Measurements from ENCODE around the gene SGCA. TPM values are rescaled to one million over a fixed set of nuclear protein-coding genes. Genes with fewer than 3 reads are reported as not detected.

Gene SGCA
- total and polyA plus RNA-seq, 9 of the 15 experiments (the other 6 are each of a cell fraction or from before 2014, with no cell fraction given) = not detected

DNA sequence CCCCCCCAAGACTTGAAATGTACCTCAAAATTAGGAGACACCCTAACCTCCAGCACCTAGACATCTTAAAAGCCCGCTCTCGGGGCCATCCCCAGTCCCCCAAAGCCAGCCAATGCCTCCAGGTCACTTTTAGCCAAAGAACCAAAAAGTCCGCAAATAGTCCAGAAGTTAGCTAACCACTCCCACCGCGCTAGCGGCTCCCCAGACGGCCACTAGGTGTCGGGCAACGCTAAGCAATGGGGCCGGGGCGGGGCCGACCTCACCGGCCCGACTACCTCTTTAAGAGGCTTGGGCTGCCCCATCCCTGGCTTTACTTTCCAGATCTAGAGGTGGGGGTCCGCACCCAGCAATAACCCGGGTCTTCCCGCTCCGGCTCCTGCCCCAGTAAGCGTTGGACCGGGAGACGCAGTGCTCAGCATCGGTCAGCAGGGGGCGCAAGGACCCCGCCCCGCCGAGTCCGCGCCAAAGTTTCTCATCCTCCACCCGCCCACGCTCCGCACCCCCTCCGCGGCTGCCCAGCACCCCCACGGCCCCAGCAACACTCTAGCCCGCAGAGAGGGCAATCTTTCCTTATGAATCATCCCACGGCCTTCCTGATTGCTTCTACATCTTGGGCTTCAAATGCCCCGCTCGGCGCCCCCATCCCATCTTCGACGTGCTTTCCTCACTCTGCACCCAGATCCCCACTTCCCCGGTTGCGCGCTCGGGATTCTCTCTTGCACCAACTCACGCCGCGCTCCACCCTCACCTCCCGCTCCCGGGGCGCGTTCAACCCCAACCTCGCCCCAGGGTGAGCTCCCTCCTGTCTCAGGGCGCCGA is 34.9 kb downstream of the SGCA start (continued):
- TF ChIP-seq, protein P1, sequence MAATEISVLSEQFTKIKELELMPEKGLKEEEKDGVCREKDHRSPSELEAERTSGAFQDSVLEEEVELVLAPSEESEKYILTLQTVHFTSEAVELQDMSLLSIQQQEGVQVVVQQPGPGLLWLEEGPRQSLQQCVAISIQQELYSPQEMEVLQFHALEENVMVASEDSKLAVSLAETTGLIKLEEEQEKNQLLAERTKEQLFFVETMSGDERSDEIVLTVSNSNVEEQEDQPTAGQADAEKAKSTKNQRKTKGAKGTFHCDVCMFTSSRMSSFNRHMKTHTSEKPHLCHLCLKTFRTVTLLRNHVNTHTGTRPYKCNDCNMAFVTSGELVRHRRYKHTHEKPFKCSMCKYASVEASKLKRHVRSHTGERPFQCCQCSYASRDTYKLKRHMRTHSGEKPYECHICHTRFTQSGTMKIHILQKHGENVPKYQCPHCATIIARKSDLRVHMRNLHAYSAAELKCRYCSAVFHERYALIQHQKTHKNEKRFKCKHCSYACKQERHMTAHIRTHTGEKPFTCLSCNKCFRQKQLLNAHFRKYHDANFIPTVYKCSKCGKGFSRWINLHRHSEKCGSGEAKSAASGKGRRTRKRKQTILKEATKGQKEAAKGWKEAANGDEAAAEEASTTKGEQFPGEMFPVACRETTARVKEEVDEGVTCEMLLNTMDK (IDR thresholded peaks at IDR 0.05; ENCODE audit: borderline replicate concordance, insufficient read depth, low read depth, low read length, poor library complexity, severe bottlenecking) = peak; percentile 57
- TF ChIP-seq STAG1 (CRISPR knock-in tag; IDR thresholded peaks at IDR 0.05; ENCODE audit: borderline replicate concordance) (peak; percentile 89), DEAF1 (CRISPR knock-in tag; IDR thresholded peaks at IDR 0.05) (peak; percentile 100), ARID4B (CRISPR knock-in tag; IDR thresholded peaks at IDR 0.05) (0 out of 2 replicates have a peak, but pooled peaks have one; percentile 28), ZKSCAN3 (CRISPR knock-in tag; IDR thresholded peaks at IDR 0.05) (no peak), TEAD1 (CRISPR knock-in tag; IDR thresholded peaks at IDR 0.05) (0 out of 4 replicates have a peak, but pooled peaks of 1 of the 2 experiments have one; percentile 47), SIN3B (IDR thresholded peaks at IDR 0.05; ENCODE audit: low read depth) (peak; percentile 14; the same call in 1 of the 2 replicates), ZSCAN29 (IDR thresholded peaks at IDR 0.05) (no peak), ZNF592 (IDR thresholded peaks at IDR 0.05) (no peak)
- TF ChIP-seq, protein P2, sequence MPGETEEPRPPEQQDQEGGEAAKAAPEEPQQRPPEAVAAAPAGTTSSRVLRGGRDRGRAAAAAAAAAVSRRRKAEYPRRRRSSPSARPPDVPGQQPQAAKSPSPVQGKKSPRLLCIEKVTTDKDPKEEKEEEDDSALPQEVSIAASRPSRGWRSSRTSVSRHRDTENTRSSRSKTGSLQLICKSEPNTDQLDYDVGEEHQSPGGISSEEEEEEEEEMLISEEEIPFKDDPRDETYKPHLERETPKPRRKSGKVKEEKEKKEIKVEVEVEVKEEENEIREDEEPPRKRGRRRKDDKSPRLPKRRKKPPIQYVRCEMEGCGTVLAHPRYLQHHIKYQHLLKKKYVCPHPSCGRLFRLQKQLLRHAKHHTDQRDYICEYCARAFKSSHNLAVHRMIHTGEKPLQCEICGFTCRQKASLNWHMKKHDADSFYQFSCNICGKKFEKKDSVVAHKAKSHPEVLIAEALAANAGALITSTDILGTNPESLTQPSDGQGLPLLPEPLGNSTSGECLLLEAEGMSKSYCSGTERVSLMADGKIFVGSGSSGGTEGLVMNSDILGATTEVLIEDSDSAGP (CRISPR knock-in tag; IDR thresholded peaks at IDR 0.05) = peak; percentile 77
